KMS-11 (cell line): ENCODE measurements around the gene NUDT7.

Experiments used
- H2AFZ ChIP-seq: fragments of 200-600 bp; sonication (generic); 2 replicates; pipeline ENCODE4 v1.6.1; 2016; ENCODE audit warnings: antibody characterized with exemption, mixed run types, low read depth
- H3K27ac ChIP-seq: fragments of 200-600 bp; sonication (generic); 2 replicates; pipeline ENCODE4 v1.6.1; 2016; ENCODE audit warnings: mild to moderate bottlenecking, mixed run types
- H3K27me3 ChIP-seq: fragments of 200-600 bp; sonication (generic); 2 replicates; pipeline ENCODE4 v1.6.1; 2017; ENCODE audit warnings: mild to moderate bottlenecking, low read depth, mixed run types, moderate library complexity; ENCODE audit not compliant: insufficient read depth
- H3K36me3 ChIP-seq: fragments of 200-600 bp; sonication (generic); 2 replicates; pipeline ENCODE4 v1.6.1; 2017; ENCODE audit warnings: mild to moderate bottlenecking, mixed run types; ENCODE audit not compliant: insufficient read depth
- H3K4me1 ChIP-seq: fragments of 200-600 bp; sonication (generic); 2 replicates; pipeline ENCODE4 v1.6.1; 2016; ENCODE audit warnings: mild to moderate bottlenecking, low read depth, mixed run types; ENCODE audit not compliant: poor library complexity, severe bottlenecking
- H3K4me2 ChIP-seq: fragments of 200-600 bp; sonication (generic); 2 replicates; pipeline ENCODE4 v1.7.0; 2016; ENCODE audit warnings: mild to moderate bottlenecking, mixed run types
- H3K4me3 ChIP-seq: fragments of 200-600 bp; sonication (generic); IDR thresholded peaks from 2 replicates; pipeline ENCODE4 v1.6.1; 2017; ENCODE audit warnings: low read depth, low read length, mixed read lengths; ENCODE audit not compliant: insufficient read depth
- H3K79me2 ChIP-seq: fragments of 200-600 bp; sonication (generic); 2 replicates; pipeline ENCODE4 v1.6.1; 2016; ENCODE audit warnings: low read depth, mixed run types; ENCODE audit not compliant: insufficient read depth
- H3K9ac ChIP-seq: fragments of 200-600 bp; sonication (generic); 2 replicates; pipeline ENCODE4 v1.6.1; 2016; ENCODE audit warnings: mild to moderate bottlenecking, mixed run types
- H4K20me1 ChIP-seq: fragments of 200-600 bp; sonication (generic); 2 replicates; pipeline ENCODE4 v1.6.1; 2016; ENCODE audit warnings: mild to moderate bottlenecking, mixed run types; ENCODE audit not compliant: insufficient read depth
- CTCF ChIP-seq: fragments of 200-600 bp; sonication (generic); conservative IDR thresholded peaks from 2 replicates; pipeline ENCODE4 v1.6.1; 2017; ENCODE audit warnings: low read depth, mild to moderate bottlenecking, antibody characterized with exemption, low read length, moderate library complexity, mixed read lengths

NUDT7 gene

GRCh38 chr16:77722309-77723107, at the start of gene NUDT7:
Gene NUDT7, plus strand, starts transcription at chr16:77722514. Its CDS starts 69 bp downstream, at chr16:77722583.
- Histone ChIP-seq H2AFZ (peak within 1 kb of the TSS; percentile 91), H3K36me3 (no peaks in the 10 kb centered on the region), H3K4me2 (peak within 1 kb of the TSS; percentile 81), H3K27me3 (no peaks in the 10 kb centered on the region), H3K4me3 (no peak within 1 kb of the TSS), H4K20me1 (no peaks in the 10 kb centered on the region), H3K27ac (peak within 1 kb of the TSS; percentile 88), H3K79me2 (no peaks in the 10 kb centered on the region), H3K9ac (peak within 1 kb of the TSS; percentile 81), H3K4me1 (peaks cover 13% of the 10 kb centered on the region)
- 0 out of 2 replicates have a peak, but pooled peaks have one; percentile 22 for TF ChIP-seq CTCF

- Histone ChIP-seq H3K4me3 (no peak overlapping the region), H3K4me1 (no peaks in the 10 kb centered on the region), H3K27ac (no peak overlapping the region), H3K27me3 (no peaks in the 10 kb centered on the region), H4K20me1 (no peaks in the 10 kb centered on the region), H3K36me3 (no peaks in the 10 kb centered on the region), H3K4me2 (no peak overlapping the region), H3K79me2 (no peaks in the 10 kb centered on the region), H3K9ac (no peak overlapping the region), H2AFZ (0 out of 2 replicates have a peak overlapping the region, but pooled peaks have one; percentile 30)
- TF ChIP-seq CTCF = no peak
Observed at GRCh38 chr16:77674888-77675287, 47.4 kb upstream of the NUDT7 start.

GRCh38 chr16:77675464-77676324, 46.6 kb upstream of the NUDT7 start:
- TF ChIP-seq CTCF = peak; percentile 98
- H3K36me3 ChIP-seq = no peaks in the 10 kb centered on the region
- H2AFZ ChIP-seq = peak overlapping the region; percentile 30; the same call in 1 of the 2 replicates
- no peak overlapping the region for H3K4me3 ChIP-seq
- no peak overlapping the region for H3K9ac ChIP-seq
- H3K27me3 ChIP-seq = no peaks in the 10 kb centered on the region
- no peak overlapping the region for H3K4me2 ChIP-seq
- H3K4me1 ChIP-seq = no peaks in the 10 kb centered on the region
- no peaks in the 10 kb centered on the region for H4K20me1 ChIP-seq
- H3K27ac ChIP-seq = no peak overlapping the region
- no peaks in the 10 kb centered on the region for H3K79me2 ChIP-seq

- no peaks in the 10 kb centered on the region for H3K36me3 ChIP-seq
- no peak overlapping the region for H3K27ac ChIP-seq
- no peaks in the 10 kb centered on the region for H4K20me1 ChIP-seq
- H3K9ac ChIP-seq = no peak overlapping the region
- H3K27me3 ChIP-seq = no peaks in the 10 kb centered on the region
- H3K4me3 ChIP-seq = no peak overlapping the region
- H3K4me1 ChIP-seq = no peaks in the 10 kb centered on the region
- H2AFZ ChIP-seq = no peak overlapping the region
- no peaks in the 10 kb centered on the region for H3K79me2 ChIP-seq
- no peak for TF ChIP-seq CTCF
- H3K4me2 ChIP-seq = no peak overlapping the region
Observed at GRCh38 chr16:77677129-77677528, 45.2 kb upstream of the NUDT7 start.
